ENCODE data around the gene DYNC2I2. TPM values are rescaled to one million over a fixed set of nuclear protein-coding genes. Genes with fewer than 3 reads are reported as not detected.

DYNC2I2 gene
- total RNA-seq, 3 donors from 2014 or later = 23.7 to 67.0 (median 54.1) TPM

- intact Hi-C loops (cut with DNase I; ENCODE audit: low total_unique reads) = no loop called here
- H3K36me3 ChIP-seq = peaks cover 12% of the 10 kb centered on the region
- H3K27me3 ChIP-seq = no peaks in the 10 kb centered on the region
These were observed 41.9 kb downstream of the DYNC2I2 start for GRCh38 chr9:128614728-128615127.

DNA sequence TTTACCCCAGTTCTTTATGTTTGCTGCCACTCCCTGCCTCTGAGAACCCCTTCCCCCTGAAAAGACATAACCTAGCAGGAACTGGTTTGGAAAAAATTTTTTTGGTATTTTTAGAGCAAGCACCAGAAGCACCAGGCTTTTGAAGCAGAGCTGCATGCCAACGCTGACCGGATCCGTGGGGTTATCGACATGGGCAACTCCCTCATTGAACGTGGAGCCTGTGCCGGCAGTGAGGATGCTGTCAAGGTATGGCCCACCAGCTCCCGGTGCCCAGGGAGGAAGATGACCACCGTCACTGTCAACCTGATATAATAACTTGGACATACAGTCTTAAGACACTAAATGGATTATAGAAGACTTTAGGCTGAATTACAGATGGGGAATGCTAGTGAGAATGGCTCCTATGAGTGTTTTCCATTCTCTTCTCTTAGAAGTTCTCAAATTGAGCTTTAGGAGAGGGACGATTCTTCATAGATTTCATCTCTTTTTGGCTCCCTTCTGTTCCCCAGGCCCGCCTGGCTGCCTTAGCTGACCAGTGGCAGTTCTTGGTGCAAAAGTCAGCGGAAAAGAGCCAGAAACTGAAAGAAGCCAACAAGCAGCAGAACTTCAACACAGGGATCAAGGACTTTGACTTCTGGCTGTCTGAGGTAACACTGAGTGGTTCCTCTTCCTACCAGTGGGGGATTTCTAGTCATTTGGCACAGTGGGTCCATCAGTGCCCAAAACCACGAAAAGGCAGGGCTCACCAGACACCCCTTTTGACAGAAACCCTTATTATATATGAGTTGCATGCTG is 44.9 kb downstream of the DYNC2I2 start:
- no peak for DNase-seq (ENCODE audit: low spot score in 2 of 2)
- intact Hi-C loops (cut with DNase I; ENCODE audit: low total_unique reads) = no loop called here
- no peak for TF ChIP-seq POLR2AphosphoS5 (IDR thresholded peaks at IDR 0.05)
- TF ChIP-seq POLR2A (IDR thresholded peaks at IDR 0.05) = no peak
- TF ChIP-seq, protein P1, sequence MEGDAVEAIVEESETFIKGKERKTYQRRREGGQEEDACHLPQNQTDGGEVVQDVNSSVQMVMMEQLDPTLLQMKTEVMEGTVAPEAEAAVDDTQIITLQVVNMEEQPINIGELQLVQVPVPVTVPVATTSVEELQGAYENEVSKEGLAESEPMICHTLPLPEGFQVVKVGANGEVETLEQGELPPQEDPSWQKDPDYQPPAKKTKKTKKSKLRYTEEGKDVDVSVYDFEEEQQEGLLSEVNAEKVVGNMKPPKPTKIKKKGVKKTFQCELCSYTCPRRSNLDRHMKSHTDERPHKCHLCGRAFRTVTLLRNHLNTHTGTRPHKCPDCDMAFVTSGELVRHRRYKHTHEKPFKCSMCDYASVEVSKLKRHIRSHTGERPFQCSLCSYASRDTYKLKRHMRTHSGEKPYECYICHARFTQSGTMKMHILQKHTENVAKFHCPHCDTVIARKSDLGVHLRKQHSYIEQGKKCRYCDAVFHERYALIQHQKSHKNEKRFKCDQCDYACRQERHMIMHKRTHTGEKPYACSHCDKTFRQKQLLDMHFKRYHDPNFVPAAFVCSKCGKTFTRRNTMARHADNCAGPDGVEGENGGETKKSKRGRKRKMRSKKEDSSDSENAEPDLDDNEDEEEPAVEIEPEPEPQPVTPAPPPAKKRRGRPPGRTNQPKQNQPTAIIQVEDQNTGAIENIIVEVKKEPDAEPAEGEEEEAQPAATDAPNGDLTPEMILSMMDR (IDR thresholded peaks at IDR 0.05) = no peak
- Histone ChIP-seq H3K4me3 (no peak overlapping the region), H3K4me1 (no peaks in the 10 kb centered on the region), H3K9me3 (no peaks in the 10 kb centered on the region), H3K27ac (no peak overlapping the region), H3K27me3 (no peaks in the 10 kb centered on the region), H3K36me3 (peaks cover 8% of the 10 kb centered on the region)

More at GRCh38 chr9:128614728-128615127, 41.9 kb downstream of the DYNC2I2 start:
- no peak for DNase-seq (ENCODE audit: low spot score in 2 of 2)
- TF ChIP-seq POLR2AphosphoS5 (IDR thresholded peaks at IDR 0.05) (no peak), POLR2A (IDR thresholded peaks at IDR 0.05) (no peak)
- TF ChIP-seq, protein P1 (IDR thresholded peaks at IDR 0.05) = no peak
- no peak overlapping the region for H3K4me3 ChIP-seq
- no peak overlapping the region for H3K27ac ChIP-seq
- no peaks in the 10 kb centered on the region for H3K4me1 ChIP-seq
- H3K9me3 ChIP-seq = no peaks in the 10 kb centered on the region

DNA sequence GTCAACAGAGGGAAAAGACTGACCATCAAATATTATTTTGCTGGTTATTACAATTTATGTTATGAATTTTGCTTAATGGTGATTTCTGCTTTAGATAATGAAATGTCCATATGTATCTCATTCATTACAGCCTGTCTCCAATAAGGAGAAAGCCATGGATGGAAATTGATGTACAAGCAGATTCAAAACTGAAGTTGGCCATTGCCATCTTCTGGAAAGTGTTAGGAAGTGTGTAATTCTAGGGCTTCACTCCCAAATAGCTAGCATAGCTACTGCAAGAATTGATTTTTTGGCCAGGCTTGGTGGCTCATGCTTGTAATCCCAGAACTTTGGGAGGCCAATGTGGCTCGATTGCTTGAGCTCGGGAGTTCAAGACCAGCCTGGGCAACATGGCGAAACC is 45.8 kb downstream of the DYNC2I2 start:
- Histone ChIP-seq H3K27me3 (no peaks in the 10 kb centered on the region), H3K27ac (no peak overlapping the region), H3K4me1 (no peaks in the 10 kb centered on the region), H3K4me3 (no peak overlapping the region), H3K9me3 (no peaks in the 10 kb centered on the region), H3K36me3 (peaks cover 8% of the 10 kb centered on the region)
- TF ChIP-seq POLR2A (IDR thresholded peaks at IDR 0.05) (no peak), POLR2AphosphoS5 (IDR thresholded peaks at IDR 0.05) (no peak)
- TF ChIP-seq, protein P1 (IDR thresholded peaks at IDR 0.05) = no peak
- DNase-seq (ENCODE audit: low spot score in 2 of 2) = no peak
- intact Hi-C loops (cut with DNase I; ENCODE audit: low total_unique reads) = no loop called here

DNA sequence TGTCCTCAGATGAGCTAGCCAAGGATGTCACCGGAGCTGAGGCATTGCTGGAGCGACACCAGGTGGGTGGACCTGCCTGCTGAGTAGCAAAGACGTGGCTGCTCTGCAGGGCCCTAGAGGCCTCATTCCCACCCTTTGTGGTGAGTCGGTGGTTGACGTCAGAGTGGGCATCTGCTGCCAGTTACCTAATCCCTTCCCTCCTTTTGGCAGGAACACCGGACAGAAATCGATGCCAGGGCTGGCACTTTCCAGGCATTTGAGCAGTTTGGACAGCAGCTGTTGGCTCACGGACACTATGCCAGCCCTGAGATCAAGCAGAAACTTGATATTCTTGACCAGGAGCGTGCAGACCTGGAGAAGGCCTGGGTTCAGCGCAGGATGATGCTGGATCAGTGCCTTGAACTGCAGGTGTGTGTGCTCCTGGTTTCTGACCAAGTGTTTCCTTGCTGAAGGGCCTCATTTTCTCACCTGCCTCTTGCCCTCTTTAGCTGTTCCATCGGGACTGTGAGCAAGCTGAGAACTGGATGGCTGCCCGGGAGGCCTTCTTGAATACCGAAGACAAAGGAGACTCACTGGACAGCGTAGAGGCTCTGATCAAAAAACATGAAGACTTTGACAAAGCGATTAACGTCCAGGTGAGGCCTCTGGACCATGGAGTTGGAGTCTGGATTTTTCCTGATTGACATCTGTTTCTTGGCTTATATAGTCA is 48.9 kb downstream of the DYNC2I2 start:
- DNase-seq (ENCODE audit: low spot score in 2 of 2) = peak; percentile 70 to 95
- Histone ChIP-seq H3K36me3 (peaks cover 12% of the 10 kb centered on the region), H3K9me3 (no peaks in the 10 kb centered on the region), H3K27me3 (no peaks in the 10 kb centered on the region), H3K27ac (peak overlapping the region; percentile 71 to 72), H3K4me3 (no peak overlapping the region), H3K4me1 (no peaks in the 10 kb centered on the region)
- TF ChIP-seq, protein P1 (IDR thresholded peaks at IDR 0.05) = no peak
- TF ChIP-seq POLR2A (IDR thresholded peaks at IDR 0.05) (no peak), POLR2AphosphoS5 (IDR thresholded peaks at IDR 0.05) (peak in 2 of 3 donors; percentile 59 to 62)
- intact Hi-C loops (cut with DNase I; ENCODE audit: low total_unique reads) = loop anchor here (1.0 kb wide), 1 partner anchor 23 kb away; no protein-coding TSS in a partner anchor

- intact Hi-C loops (cut with DNase I; ENCODE audit: low total_unique reads) = no loop called here
- H3K4me3 ChIP-seq = no peak overlapping the region
- no peaks in the 10 kb centered on the region for H3K4me1 ChIP-seq
- no peaks in the 10 kb centered on the region for H3K27me3 ChIP-seq
- no peaks in the 10 kb centered on the region for H3K9me3 ChIP-seq
- peaks cover 10% of the 10 kb centered on the region for H3K36me3 ChIP-seq
- no peak for DNase-seq (ENCODE audit: low spot score in 2 of 2)
- H3K27ac ChIP-seq = no peak overlapping the region
- TF ChIP-seq POLR2AphosphoS5 (IDR thresholded peaks at IDR 0.05) (no peak), POLR2A (IDR thresholded peaks at IDR 0.05) (no peak)
- TF ChIP-seq, protein P1 (IDR thresholded peaks at IDR 0.05) = no peak
These were observed 53.0 kb downstream of the DYNC2I2 start for GRCh38 chr9:128603697-128604096.

Measured in breast epithelium (tissue), 4 donors.